Posterior cingulate gyrus (tissue), 11 donors: Measurements from ENCODE around the gene LRBA.
"Not testable (repeated sequence)": the region's sequence is repeated elsewhere in the genome, so short reads cannot be mapped to it uniquely, and the experiment has no call there.

Source experiments
- DNase-seq, 10 donors: peaks; one replicate each; pipeline versions ENCODE4 v3.0.0 to v3.0.0-alpha.2; 2020 to 2021; ENCODE audit warnings: mixed read lengths in 3 of 10
- intact Hi-C: fragments of 100-400 bp; cut with DNase I; formaldehyde crosslinking; loops from one replicate; pipeline ENCODE4 v1.15.1; 2023

The LRBA gene

DNA sequence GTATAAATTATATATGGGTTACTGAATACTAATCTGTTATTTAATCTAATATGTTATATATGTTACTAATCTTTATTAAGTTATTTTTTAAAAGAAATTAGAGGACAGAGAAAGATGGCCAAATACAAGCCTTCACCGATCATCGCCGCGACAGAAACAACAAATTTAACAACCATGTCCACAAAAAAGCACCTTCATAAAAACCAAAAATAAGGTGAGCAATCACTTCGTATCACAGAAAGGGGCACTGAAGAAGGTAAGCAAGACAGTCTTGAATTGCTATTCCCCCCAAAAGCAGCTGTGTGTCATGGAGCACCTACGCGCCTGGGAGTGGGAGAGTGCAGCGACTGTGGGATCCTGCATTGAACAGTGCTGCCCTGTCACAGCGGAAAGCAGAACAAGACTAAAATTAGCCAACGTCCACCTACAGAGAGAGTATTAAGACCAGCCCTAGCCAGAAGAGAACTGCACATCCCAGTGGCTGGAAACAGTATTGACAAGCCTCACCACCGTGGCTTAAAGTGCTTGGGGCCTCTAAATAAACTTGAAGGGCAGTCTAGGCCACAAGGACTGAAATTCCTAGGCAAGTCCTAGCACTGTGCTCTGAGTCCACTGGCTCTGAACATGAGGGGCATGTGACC lies 38.5 kb downstream of the LRBA start:
- no peak for DNase-seq

DNA sequence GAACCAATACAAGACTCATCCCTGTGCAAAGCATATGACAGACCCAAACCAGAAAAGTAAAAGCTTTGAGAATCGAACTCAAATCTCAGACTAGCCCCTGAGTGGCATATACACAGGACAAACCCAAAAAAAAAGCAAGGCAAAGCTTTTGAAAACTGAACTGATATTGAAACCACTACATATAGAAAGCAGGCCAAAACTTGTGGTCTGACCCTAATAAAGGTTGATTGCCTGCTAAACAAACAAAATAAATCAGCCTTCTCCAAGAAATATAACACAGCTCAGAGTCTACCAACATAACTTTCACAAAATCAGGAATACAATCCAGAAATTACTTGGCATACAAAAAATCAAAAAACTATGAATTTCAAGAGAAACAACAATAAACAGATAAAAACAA lies 40.3 kb downstream of the LRBA start:
- intact Hi-C loops = no loop called here
- no peak for DNase-seq

More for the DNA sequence above, 38.5 kb downstream of the LRBA start:
- intact Hi-C loops = no loop called here

DNA sequence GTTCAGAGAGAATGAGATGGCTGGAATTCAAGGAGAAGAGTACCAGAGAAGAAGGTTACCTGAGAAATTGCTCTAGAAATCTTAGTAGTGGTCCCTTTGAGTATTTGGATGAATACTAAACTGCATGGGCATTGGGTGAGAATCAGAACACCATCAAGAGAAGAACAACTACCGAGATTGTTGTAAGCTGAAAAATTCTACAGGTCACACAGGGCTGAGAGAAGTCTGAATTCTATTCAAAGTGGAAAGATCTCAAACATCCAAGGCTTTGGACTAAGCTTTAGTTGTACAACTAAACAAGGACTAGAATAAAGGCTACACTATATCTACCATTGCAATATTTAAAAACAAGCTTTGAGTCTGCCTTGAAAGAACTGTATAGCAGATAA lies 40.8 kb downstream of the LRBA start:
- intact Hi-C loops = no loop called here
- DNase-seq = no peak

DNA sequence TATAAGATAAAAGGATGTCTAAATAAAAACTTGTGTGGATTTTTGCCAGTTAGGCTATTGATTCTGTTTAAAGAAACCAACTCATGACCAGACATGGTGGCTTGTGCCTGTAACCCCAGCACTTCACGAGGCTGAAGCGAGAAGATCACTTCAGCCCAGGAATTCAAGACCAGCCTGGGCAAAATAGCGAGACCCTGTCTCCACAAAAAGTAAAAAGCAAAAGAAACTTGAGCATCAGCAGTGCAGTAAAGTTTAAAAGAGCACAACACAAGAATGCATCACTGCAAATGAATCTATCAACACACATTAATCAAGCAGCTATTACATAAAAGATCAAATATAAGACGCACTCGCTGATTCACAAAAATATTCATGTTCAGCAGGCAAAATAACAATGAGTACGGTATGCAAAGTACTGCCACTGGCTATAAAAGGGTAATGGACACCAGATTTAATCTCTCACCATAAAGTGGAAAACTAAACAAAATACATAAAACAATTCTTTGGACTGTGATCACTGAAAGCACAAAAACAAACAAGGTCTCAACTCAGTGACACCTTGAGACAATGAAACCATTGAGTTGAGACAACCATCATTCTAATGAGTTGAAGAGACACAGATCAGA lies 41.3 kb downstream of the LRBA start:
- no peak for DNase-seq
- intact Hi-C loops = no loop called here

DNA sequence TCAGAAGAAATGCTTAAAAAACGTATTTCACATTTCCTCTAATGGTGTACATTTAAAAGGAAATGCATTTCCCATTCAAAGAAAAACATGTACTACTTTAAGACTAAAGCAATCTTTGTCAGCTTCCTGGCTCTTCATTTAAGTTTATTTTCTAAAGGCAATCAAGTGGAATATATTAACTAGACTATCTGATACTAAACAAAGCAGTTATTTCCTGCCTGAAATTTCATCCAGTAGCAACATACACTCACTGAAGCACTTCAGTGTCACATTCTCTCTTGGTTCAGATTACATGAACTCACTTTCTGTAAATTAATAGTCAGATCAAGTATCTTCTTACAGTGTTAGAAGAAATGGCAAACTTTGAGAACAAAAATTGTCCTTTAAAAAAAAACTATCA lies 42.5 kb downstream of the LRBA start:
- no peak for DNase-seq
- intact Hi-C loops = no loop called here

DNA sequence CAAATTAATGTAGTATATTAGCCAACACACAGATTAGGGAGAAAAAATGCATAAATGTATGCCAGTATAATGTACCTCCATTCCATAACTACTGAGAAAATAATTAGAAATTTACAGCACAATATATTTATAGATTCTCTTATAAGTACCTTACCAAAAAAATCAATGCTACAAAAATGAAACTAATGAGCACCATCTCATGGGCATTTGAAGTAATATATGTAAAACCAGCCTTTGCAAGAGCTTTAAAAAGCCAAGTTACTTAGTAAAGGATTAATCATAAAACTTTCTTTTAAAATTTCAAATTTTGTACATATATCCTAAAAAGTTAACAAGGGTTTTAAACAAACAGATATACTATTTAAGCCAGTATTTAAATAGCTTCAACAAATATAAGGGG lies 43.2 kb downstream of the LRBA start:
- intact Hi-C loops = no loop called here
- no peak for DNase-seq

DNA sequence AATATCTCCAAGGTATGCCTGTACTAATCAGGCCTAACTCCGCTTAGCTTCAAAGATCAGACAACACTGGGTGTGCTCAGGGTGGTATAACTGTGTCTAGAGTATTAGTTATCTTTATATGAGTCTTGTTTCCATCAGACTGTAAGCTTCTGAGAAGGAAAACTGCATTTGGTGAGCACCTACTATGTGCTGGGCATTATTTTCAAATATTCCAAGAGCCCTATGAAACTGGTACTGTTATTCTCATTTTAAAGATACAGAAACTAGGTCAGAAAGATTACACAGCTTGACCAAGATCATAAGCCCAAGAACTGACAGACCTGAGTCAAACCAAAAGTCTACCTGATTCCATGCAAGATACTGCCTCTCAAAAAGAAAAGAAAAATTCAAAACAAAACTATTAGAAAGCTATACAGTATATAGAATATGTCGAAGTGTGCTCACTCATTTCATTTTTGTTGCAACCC lies 44.4 kb downstream of the LRBA start:
- no peak for DNase-seq
- intact Hi-C loops = no loop called here

DNA sequence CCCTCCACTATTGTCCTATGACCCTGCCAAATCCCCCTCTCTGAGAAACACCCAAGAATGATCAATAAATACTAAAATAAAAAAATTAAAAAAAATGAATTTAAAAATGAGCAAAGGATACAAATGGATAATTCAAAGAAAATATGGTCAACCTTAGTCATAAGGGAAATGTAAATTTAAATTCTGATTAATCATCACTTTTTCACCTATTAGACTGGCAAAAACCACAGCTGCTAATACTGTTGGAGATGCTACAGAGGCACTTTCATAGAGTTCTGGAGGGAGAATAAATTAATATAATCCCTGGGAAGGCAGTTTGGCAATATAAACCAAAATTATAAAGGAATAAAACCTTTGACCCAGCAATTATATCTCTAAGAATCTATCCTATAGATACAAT lies 50.3 kb downstream of the LRBA start:
- no peak for DNase-seq
- intact Hi-C loops = no loop called here

DNA sequence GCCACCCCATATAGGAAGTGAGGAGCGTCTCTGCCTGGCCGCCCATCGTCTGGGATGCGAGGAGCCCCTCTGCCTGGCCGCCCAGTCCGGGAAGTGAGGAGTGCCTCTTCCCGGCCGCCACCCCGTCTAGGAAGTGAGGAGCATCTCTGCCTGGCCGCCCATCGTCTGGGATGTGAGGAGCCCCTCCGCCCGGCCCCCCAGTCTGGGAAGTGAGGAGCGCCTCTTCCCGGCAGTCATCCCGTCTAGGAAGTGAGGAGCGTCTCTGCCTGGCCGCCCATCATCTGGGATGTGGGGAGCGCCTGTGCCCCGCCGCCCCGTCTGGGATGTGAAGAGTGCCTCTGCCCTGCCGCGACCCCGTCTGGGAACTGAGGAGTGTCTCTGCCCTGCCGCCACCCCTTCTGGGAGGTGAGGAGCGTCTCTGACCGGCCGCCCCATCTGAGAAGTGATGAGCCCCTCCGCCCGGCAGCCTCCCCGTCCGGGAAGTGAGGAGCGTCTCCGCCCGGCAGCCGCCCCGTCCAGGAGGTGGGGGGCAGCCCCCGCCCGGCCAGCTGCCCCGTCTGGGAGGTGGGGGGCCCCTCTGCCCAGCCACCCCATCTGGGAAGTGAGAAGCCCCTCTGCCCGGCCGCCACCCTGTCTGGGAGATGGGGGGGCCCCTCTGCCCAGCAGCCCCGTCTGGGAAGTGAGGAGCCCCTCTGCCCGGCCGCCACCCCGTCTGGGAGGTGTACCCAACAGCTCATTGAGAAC lies 51.3 kb downstream of the LRBA start:
- intact Hi-C loops = not testable (repeated sequence)
- DNase-seq = peak in 2 of 10 donors; percentile 72 to 81

DNA sequence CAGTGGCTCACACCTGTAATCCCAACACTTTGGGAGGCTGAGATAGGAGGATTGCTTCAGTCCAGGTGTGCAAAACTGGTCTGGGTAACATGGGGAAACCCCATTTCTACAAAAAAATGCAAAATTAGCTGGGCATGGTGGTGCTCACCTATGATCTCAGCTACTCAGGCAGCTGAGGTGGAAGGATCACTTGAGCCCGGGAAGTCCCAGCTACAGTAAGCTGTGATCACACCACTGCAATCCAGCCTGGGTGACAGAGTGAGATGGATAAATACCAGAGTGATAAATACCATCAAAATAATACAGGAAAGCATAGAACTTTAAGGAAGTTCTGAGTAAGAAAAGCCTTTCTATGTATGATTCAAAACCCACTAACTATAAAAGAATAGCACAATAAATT lies 52.8 kb downstream of the LRBA start:
- intact Hi-C loops = no loop called here
- no peak for DNase-seq

DNA sequence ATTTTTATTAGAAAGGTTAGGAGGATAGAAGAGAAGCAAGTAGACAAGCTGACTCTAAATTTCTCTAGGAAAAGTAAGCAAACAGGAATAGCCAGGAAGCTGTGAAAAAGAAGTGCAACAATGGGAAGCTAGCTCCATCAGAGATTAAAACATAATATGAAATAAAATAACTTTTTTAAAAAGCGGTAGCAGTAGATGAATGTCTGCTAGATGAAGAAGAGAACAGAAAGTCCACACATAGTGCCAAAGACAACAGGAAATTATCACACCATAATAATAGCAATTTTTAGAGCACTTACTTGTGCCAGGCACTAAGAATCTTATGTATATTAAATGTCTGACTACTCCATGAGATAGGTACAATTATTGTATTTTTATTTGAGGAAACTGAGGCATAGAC lies 53.5 kb downstream of the LRBA start:
- intact Hi-C loops = no loop called here
- no peak for DNase-seq

DNA sequence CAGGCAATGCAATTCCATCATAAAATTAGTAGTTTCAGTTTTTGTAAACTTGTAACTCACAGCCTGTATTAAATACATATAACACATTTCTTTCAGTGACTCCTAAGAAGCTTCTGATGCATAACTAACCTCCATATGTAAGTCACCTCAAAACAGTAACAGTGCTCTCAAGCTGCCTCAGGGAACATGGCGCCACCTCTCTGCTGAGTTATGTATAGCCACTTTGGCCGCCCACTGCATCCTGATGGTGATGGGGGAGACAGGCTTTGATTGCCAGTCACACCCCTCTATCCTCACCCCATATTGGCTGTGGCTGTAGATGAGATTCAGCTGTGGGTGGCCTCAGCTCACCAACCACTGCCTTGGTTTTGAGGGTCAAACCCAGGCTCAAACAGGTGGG lies 54.3 kb downstream of the LRBA start:
- DNase-seq = peak in 2 of 10 donors; percentile 20 to 75
- intact Hi-C loops = no loop called here

DNA sequence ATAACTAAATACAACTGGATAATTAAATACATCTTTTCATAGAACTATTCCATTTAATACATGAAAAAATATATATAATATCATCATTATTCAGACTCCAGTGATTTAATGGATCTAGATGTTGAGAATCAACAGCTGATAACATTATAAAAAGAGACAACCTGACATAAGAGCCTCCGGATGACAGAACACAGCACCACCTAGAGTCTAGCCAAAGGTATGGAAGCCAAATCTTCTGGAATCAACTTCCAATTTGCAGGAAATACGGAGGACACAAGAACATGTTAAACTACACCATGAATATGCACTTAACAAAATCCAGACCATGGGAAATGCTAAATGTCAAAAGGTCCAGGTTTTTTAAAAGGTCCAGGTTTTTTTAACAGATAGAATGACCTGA lies 55.0 kb downstream of the LRBA start:
- intact Hi-C loops = no loop called here
- DNase-seq = no peak

DNA sequence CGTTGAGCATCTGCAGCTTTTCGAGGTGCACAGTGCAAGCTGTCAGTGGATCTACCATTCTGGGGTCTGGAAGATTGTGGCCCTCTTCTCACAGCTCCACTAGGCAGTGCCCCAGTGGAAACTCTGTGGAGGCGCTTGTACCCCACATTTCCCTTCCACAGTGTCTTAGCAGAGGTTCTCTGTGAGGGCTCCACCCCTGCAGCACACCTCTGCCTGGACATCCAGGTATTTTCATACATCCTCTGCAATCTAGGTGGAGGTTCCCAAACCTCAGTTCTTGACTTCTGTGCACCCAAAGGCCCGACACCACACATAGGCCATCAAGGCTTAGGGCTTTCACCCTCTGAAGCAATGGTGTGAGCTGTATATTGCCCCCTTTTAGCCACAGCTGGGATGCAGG lies 57.1 kb downstream of the LRBA start:
- intact Hi-C loops, DNase-seq: not testable (repeated sequence)

DNA sequence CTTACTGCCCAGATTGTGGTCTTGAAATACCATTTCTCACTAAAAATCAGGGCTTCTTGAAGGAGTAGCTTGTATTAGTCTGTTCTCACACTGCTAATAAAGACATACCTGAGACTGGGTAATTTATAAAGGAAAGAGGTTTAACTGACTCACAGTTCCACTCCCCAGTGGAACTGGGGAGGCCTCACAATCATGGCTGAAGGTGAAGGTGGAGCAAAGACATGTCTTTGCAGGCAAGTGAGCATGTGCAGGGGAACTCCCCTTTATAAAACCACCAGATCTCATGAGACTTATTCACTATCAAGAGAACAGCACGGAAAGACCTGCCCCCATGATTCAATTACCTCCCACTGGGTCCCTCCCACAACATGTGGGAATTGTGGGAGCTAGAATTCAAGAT lies 58.0 kb downstream of the LRBA start:
- intact Hi-C loops, DNase-seq: not testable (repeated sequence)

DNA sequence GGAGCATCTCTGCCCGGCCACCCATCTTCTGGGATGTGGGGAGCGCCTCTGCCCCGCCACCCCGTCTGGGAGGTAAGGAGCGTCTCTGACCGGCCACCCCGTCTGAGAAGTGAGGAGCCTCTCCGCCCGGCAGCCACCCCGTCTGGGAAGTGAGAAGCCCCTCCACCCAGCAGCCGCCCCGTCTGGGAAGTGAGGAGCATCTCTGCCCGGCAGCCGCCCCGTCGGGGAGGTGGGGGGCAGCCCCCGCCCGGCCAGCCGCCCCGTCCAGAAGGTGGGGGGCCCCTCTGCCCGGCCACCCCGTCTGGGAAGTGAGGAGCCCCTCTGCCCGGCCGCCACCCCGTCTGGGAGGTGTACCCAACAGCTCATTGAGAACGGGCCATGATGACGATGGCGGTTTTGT lies 61.2 kb downstream of the LRBA start:
- DNase-seq, intact Hi-C loops: not testable (repeated sequence)

DNA sequence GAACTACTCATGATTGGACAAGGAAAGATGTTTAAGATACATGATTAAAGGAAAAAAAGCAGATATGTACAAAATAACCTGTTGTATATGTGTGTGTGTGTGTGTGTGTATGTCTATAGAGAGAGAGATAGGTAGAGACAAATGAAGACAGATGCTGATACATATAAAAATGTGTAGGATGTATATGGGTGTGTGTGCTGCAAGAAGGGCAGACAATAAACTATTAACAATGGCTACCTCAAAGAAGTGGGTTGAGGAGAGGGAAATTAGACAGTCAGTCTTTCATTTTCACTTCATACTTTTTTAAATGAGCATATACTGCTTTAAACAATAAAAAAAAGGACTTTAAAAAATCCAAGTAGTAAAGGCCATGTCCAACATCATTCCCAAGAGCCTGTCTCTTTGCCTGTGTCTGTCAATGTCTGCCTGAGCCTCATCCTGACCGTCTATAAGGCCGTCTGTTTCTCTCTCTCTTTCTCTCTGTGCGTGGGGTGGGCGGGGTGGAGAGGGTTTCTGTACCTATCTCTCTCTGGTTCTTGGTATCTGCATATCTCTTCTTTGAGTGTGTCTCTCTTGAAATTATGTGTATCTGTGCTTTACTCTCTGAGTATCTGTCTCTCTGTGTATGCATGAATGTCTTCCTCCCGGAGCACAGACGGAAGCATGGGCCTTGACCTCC lies 62.8 kb downstream of the LRBA start:
- intact Hi-C loops = no loop called here
- DNase-seq = no peak

DNA sequence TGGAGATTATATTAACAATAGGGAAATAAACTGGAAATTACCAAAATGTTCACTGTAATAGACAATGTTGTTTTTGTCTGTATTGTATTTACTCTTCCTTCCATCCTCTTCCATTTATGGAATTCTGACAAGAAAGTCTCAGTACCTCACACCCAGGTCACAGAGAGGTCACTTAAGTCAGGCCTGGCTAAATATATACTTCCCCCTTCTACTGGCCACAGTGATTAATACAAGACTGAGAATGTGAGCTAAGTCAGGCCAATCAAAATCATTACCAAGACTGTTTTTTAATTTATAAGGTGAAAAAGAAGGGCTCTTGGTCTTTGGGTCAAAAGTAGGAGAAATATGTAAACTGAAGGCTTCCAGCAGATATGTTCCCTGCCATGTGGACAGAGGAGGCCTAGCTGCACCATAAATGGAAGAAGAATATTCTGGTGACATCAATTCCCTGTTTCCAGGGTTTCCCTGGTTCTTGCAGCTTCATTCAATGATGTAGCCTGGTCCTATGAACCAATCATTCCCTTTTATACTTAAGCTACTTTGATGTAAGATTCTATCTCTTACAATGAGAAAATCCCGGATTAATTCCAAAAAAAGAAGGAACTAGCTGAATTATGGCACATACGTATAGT lies 64.3 kb downstream of the LRBA start:
- DNase-seq = no peak
- intact Hi-C loops = no loop called here

DNA sequence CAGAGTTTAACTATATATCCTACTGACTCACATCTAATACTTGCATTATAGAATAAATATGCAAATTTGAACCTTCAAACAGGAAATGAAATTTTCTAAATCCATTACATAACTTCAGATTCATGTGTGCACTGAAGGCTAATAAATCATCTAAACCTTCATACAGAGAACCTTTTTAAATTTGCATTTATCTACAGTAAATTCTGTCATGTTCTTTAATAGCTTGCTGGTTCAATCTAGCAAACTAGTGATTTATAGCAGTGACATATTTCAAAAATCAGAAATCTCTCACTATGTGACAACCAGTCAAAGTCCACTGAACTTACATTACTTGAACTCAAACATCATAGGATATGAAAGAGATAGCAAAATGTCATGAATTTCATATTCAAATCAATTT lies 65.1 kb downstream of the LRBA start:
- intact Hi-C loops = no loop called here
- DNase-seq = no peak

DNA sequence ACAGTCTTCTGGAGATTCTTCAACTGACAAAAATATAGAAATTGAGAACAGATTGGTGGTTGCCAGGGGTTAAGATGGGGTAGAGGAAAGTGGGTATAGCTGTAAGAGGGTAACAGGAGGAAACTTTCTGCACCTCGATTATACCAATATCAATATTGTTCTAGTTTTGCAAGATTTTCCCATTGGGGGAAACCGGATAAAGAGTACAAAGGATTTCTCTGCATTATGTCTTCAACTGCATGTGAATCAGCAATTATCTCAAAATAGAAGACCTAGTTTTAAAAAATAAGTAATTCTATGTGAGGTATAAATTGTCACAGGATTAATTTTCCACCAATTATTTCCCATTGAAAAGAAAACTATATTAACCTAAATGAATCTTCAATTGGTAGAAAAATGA lies 65.7 kb downstream of the LRBA start:
- intact Hi-C loops = no loop called here
- no peak for DNase-seq

DNA sequence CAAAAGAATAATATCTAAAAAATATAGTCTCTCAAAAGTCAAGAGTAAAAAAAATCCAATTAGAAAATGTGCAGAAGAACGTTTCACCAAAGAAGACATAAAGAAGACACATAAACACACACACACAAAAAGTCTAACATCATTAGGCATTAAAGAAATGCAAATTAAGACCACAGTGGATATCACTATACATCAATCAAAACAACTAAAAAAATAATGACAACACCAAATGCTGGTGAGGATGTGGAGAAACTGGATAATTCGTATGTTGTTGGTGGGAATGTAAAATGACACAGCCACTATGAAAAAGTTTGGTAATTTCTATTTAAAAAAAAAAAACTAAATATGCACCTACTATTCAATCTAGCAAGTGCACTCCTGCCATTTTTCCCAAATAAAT lies 66.4 kb downstream of the LRBA start:
- intact Hi-C loops = no loop called here
- no peak for DNase-seq
